GM12878 (cell line): ENCODE results near the gene COL23A1. TPM values are rescaled to one million over a fixed set of nuclear protein-coding genes. Genes with fewer than 3 reads are reported as not detected.

Experiments used
- ATAC-seq: fragments of 200-7000 bp; cut with Tn5 transposase; 3 replicates; pipeline ENCODE4 v1.9.1; 2020; ENCODE audit warnings: mild to moderate bottlenecking, moderate library complexity
- BruUV-seq: library from RNA; stranded (reverse); fragments of 400-500 nt; replicated peaks from 2 replicates; lab custom pipeline; 2021; lab: Mats Ljungman, UMichigan
- CTCF ChIA-PET: fragments of 300-600 bp; sonication (Branson Sonifier 250); formaldehyde crosslinking; extraction: SDS; loops from one replicate; lab custom pipeline; 2021; ENCODE audit warnings: inconsistent platforms; lab: Yijun Ruan, JAX
- POLR2A ChIA-PET: fragments of 350-600 bp; formaldehyde crosslinking; extraction: SDS; loops from one replicate; lab custom pipeline; 2021; ENCODE audit warnings: inconsistent platforms; lab: Charles Lee
- RAD21 ChIA-PET: fragments of 300-600 bp; sonication (Branson Sonifier 250); formaldehyde crosslinking; loops from one replicate; lab custom pipeline; 2023; ENCODE audit warnings: antibody characterized with exemption; ENCODE audit not compliant: unreplicated experiment; lab: Charles Lee
- SMC1A ChIA-PET: fragments of 300-600 bp; sonication (Branson Sonifier 250); formaldehyde crosslinking; loops from one replicate; lab custom pipeline; 2023; ENCODE audit not compliant: unreplicated experiment, uncharacterized antibody; lab: Charles Lee
- DNase-seq: peaks from one replicate; pipeline ENCODE4 v3.0.0-alpha.2; 2011; ENCODE audit warnings: low read depth, low spot score
- FAIRE-seq: peaks from 3 replicates; lab custom pipeline; 2011; peaks lifted over from hg19 to GRCh38; lab: Jason Lieb, UNC
- H2AFZ ChIP-seq: 2 replicates; pipeline ENCODE4 v1.6.0; 2011; ENCODE audit warnings: low read depth, low read length, control low read depth; ENCODE audit not compliant: control insufficient read depth
- H3K27ac ChIP-seq: 2 replicates; pipeline ENCODE4 v1.5.1; 2011; ENCODE audit warnings: control low read depth; ENCODE audit not compliant: control insufficient read depth, insufficient read depth
- H3K27me3 ChIP-seq, 2 experiments: replicated peaks in 1 of 2; 2 replicates each; pipeline versions ENCODE4 v1.6.0 to v1.6.1; 2011; ENCODE audit warnings: low read length in 1 of 2; ENCODE audit not compliant: control insufficient read depth in 2 of 2, insufficient read depth in 2 of 2
- H3K36me3 ChIP-seq, 2 experiments: 2 replicates each; pipeline ENCODE4 v1.5.1; 2011; ENCODE audit warnings: low read length in 1 of 2; ENCODE audit not compliant: control insufficient read depth in 2 of 2, insufficient read depth in 2 of 2
- H3K4me1 ChIP-seq: 2 replicates; pipeline ENCODE4 v1.6.1; 2011; ENCODE audit warnings: mild to moderate bottlenecking, low read length, moderate library complexity, mixed read lengths; ENCODE audit not compliant: control insufficient read depth, insufficient read depth
- H3K4me2 ChIP-seq: 2 replicates; pipeline ENCODE4 v1.6.0; 2011; ENCODE audit warnings: control low read depth; ENCODE audit not compliant: control insufficient read depth, insufficient read depth
- H3K4me3 ChIP-seq: fragments of 200-600 bp; sonication (generic); 2 replicates; pipeline ENCODE4 v1.5.1; 2016
- H3K79me2 ChIP-seq: 2 replicates; pipeline ENCODE4 v1.6.0; 2011; ENCODE audit warnings: low read length; ENCODE audit not compliant: control insufficient read depth, insufficient read depth
- H3K9ac ChIP-seq: 2 replicates; pipeline ENCODE4 v1.8.0; 2011; ENCODE audit warnings: low read length, control low read depth, mixed read lengths; ENCODE audit not compliant: control insufficient read depth, insufficient read depth
- H3K9me3 ChIP-seq: replicated peaks from 3 replicates; pipeline ENCODE4 v1.5.1; 2011; ENCODE audit warnings: mild to moderate bottlenecking, low read length; ENCODE audit not compliant: control insufficient read depth, insufficient read depth
- H4K20me1 ChIP-seq: 2 replicates; pipeline ENCODE4 v1.6.0; 2011; ENCODE audit not compliant: control insufficient read depth, insufficient read depth
- ATF7 ChIP-seq: fragments of 450-650 bp; IDR thresholded peaks from 2 replicates; pipeline ENCODE4 v1.6.1; 2016; ENCODE audit warnings: low read depth, mild to moderate bottlenecking
- EP300 ChIP-seq, 2 experiments: fragments of 150-350 bp in 1 of 2; IDR thresholded peaks; 2 replicates each; pipeline ENCODE4 v1.6.1; 2011 to 2012; ENCODE audit warnings: low read depth in 2 of 2, low read length in 2 of 2, borderline replicate concordance in 1 of 2, improper control_type of control experiment in 1 of 2, inconsistent platforms in 1 of 2; ENCODE audit not compliant: control insufficient read depth in 1 of 2
- IKZF2 ChIP-seq, 2 experiments: fragments of 450-650 bp; IDR thresholded peaks; 2 replicates each; pipeline ENCODE4 v1.6.1; 2017; ENCODE audit warnings: mild to moderate bottlenecking in 2 of 2, moderate library complexity in 2 of 2
- NR2F1 ChIP-seq: fragments of 450-650 bp; conservative IDR thresholded peaks from 2 replicates; pipeline ENCODE4 v1.6.1; 2017; ENCODE audit warnings: mild to moderate bottlenecking
- RAD51 ChIP-seq: fragments of 450-650 bp; IDR thresholded peaks from 2 replicates; pipeline ENCODE4 v1.6.1; 2016; ENCODE audit warnings: moderate library complexity, mild to moderate bottlenecking, inconsistent platforms
- STAT3 ChIP-seq: IDR thresholded peaks from 2 replicates; pipeline ENCODE4 v1.6.1; 2011; ENCODE audit warnings: low read depth, low read length, improper control_type of control experiment
- TBL1XR1 ChIP-seq: IDR thresholded peaks from 2 replicates; pipeline ENCODE4 v1.6.1; 2012; ENCODE audit warnings: low read depth, low read length, improper control_type of control experiment
- WGBS: methylation state at CpG from one replicate; pipeline ENCODE4 v1.1.6; 2016; ENCODE audit warnings: low lambda C conversion rate; ENCODE audit not compliant: insufficient replicate concordance, insufficient coverage; ENCODE audit errors: missing lambda C conversion rate; 5-methylcytosine and 5-hydroxymethylcytosine counted together
- in situ Hi-C: fragments of 300-500 bp; cut with MboI; formaldehyde crosslinking; loops from 9 replicates; pipeline ENCODE4 v1.14.3; 2018; ENCODE audit warnings: mixed read lengths
- intact Hi-C: fragments of 100-400 bp; cut with micrococcal nuclease; formaldehyde crosslinking; loops from one replicate; pipeline ENCODE4 v1.14.2; 2022; ENCODE audit not compliant: unreplicated experiment
- polyA plus RNA-seq, 11 experiments: library from polyadenylated mRNA; depleted of rRNA in 4 of 11; unstranded in 6 of 11; stranded (reverse) in 5 of 11; fragments of >200 nt; fragmentation: Nextera tagmentation in 4 of 11; fragmentation: Illumina TruSeq in 1 of 11; extraction: Ambion mirVana in 4 of 11; extraction: Trizol in 1 of 11; gene quantifications; 1 replicate in 1 of 11; 2 replicates in 10 of 11; pipeline versions ENCODE4 v1.2.1 to v1.2.3, GENCODE V29; 2011 to 2016; ENCODE audit warnings: inconsistent platforms in 2 of 11, missing spikeins in 2 of 11, low read depth in 1 of 11
- total RNA-seq, 4 experiments: library from RNA; depleted of rRNA in 3 of 4; stranded (reverse); fragments of >200 nt in 3 of 4; fragmentation: Illumina TruSeq in 1 of 4; extraction: Trizol in 1 of 4; gene quantifications; 2 replicates each; pipeline versions ENCODE4 v1.2.1 to v1.2.3, GENCODE V29; 2013 to 2021
- TF ChIP-seq, protein P1 (sequence below): fragments of 450-650 bp; formaldehyde crosslinking; IDR thresholded peaks from 2 replicates; pipeline ENCODE4 v1.4.0; 2022; ENCODE audit warnings: mild to moderate bottlenecking, moderate library complexity

The COL23A1 gene
- total and polyA plus RNA-seq, 10 of the 15 experiments (the other 5 are each of a cell fraction or from before 2014, with no cell fraction given) = 0.03 to 0.83 (median 0.09) TPM; not detected in 5

DNA sequence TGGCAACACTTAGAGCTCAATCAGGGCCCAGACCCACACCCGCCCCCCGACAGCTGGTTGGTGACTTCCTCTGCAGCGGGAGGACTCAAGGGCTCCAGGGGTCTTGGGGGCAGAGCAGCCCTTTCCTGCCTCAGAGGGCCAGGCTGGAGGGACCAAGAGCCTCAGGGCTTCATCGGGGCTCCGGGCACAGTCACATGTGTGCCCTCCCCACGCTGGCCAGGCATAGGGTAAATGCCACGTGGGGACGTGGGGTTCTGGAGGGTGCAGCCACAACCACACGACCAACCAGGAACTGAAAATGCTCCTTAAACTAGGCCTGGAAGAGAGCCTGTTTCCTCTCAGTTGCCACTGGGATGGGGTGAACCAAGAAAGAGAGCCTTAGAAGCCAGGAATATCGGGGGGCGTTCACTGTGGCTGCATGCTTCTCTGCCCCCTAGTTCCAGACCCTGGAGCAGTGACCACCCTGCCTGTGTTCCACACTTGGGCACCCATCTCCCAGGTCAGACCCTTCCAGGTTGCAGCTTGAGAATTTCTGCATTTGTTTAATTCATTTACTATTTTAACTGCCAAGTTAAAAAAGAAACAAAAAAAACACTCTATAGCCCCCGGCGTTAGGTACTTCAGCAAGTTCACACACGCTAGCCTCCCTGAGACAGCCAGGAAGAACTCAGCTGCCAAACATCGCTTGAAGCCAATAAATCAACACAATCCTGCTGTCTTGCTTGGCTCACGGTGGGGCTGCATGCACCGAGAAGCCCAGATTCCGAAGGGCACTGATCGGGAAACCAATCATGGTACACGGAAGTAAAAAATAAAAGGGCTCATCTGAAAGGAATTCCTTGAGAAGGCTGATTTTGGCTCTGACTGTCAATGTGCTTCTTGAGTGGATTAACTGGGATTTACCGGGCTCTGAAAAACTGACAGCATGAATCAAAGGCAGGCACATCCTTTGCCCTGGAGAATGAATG is 301.5 kb downstream of the COL23A1 start:
- FAIRE-seq (no peak), ATAC-seq (no peak), DNase-seq (no peak)
- H3K79me2 ChIP-seq = no peaks in the 10 kb centered on the region
- no peaks in the 10 kb centered on the region; a peak in 2 of 4 replicates for H3K27me3 ChIP-seq
- ChIA-PET RAD21 (no interaction called here), CTCF (no interaction called here), POLR2A (no interaction called here), SMC1A (no interaction called here)
- WGBS = 41% methylated on average over 21 of the region's 21 CpGs
- no peaks in the 10 kb centered on the region for H3K4me1 ChIP-seq
- no peak overlapping the region for H3K27ac ChIP-seq
- no peak for TF ChIP-seq TBL1XR1
- TF ChIP-seq IKZF2 (IDR thresholded peaks at IDR 0.05) = no peak
- TF ChIP-seq, protein P1, sequence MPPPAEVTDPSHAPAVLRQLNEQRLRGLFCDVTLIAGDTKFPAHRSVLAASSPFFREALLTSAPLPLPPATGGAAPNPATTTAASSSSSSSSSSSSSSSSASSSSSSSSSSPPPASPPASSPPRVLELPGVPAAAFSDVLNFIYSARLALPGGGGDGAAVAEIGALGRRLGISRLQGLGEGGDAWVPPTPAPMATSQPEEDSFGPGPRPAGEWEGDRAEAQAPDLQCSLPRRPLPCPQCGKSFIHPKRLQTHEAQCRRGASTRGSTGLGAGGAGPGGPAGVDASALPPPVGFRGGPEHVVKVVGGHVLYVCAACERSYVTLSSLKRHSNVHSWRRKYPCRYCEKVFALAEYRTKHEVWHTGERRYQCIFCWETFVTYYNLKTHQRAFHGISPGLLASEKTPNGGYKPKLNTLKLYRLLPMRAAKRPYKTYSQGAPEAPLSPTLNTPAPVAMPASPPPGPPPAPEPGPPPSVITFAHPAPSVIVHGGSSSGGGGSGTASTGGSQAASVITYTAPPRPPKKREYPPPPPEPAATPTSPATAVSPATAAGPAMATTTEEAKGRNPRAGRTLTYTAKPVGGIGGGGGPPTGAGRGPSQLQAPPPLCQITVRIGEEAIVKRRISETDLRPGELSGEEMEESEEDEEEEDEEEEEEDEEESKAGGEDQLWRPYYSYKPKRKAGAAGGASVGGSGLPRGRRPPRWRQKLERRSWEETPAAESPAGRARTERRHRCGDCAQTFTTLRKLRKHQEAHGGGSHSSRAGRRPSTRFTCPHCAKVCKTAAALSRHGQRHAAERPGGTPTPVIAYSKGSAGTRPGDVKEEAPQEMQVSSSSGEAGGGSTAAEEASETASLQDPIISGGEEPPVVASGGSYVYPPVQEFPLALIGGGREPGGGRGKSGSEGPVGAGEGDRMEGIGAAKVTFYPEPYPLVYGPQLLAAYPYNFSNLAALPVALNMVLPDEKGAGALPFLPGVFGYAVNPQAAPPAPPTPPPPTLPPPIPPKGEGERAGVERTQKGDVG = no peak
- no peak for TF ChIP-seq RAD51
- no peak for TF ChIP-seq EP300 (IDR thresholded peaks at IDR 0.05; ENCODE audit: borderline replicate concordance in 1 of 2, control insufficient read depth in 1 of 2, low read depth in 2 of 2, low read length in 2 of 2)
- TF ChIP-seq STAT3 = no peak
- TF ChIP-seq NR2F1 = no peak
- TF ChIP-seq ATF7 = no peak
- BruUV-seq = no TSS peak
- no peaks in the 10 kb centered on the region for H4K20me1 ChIP-seq
- in situ Hi-C loops (no loop called here), intact Hi-C loops (loop anchor here (10.0 kb wide), 2 partner anchors 166 to 446 kb away; partner anchors contain the start of gene ZNF354A)
- H3K4me3 ChIP-seq = no peak overlapping the region
- H3K36me3 ChIP-seq = no peaks in the 10 kb centered on the region
- no peak overlapping the region for H3K9ac ChIP-seq
- no peak overlapping the region for H3K4me2 ChIP-seq
- peaks cover 2% of the 10 kb centered on the region; the same call in 2 of the 3 replicates for H3K9me3 ChIP-seq
- no peak overlapping the region for H2AFZ ChIP-seq
